Liver (tissue), 9 donors: ENCODE results near the gene ZMYND10. TPM values are rescaled to one million over a fixed set of nuclear protein-coding genes. Genes with fewer than 3 reads are reported as not detected.

Experiments
- DNase-seq: peaks from one replicate; pipeline ENCODE4 v3.0.0-alpha.2; 2017; ENCODE audit warnings: low spot score
- H3K27ac ChIP-seq, 2 donors: one replicate each; pipeline ENCODE4 v1.7.0; 2013; ENCODE audit warnings: inconsistent platforms in 2 of 2, low read length in 2 of 2, control low read depth in 1 of 2, low read depth in 1 of 2, mild to moderate bottlenecking in 1 of 2
- H3K27me3 ChIP-seq, 4 donors: one replicate each; pipeline versions ENCODE4 v1.6.1 to v1.7.0; 2013; ENCODE audit warnings: low read length in 3 of 4, inconsistent platforms in 1 of 4, mild to moderate bottlenecking in 1 of 4, moderate library complexity in 1 of 4; ENCODE audit not compliant: control insufficient read depth in 4 of 4, insufficient read depth in 4 of 4
- H3K36me3 ChIP-seq, 4 donors: one replicate each; pipeline versions ENCODE4 v1.6.1 to v1.7.0; 2013; ENCODE audit warnings: low read length in 3 of 4, mild to moderate bottlenecking in 3 of 4, low read depth in 1 of 4, moderate library complexity in 1 of 4; ENCODE audit not compliant: control insufficient read depth in 4 of 4, insufficient read depth in 3 of 4
- H3K4me1 ChIP-seq, 4 donors: one replicate each; pipeline versions ENCODE4 v1.6.1 to v1.7.0; 2013; ENCODE audit warnings: low read length in 3 of 4, mild to moderate bottlenecking in 3 of 4, moderate library complexity in 1 of 4; ENCODE audit not compliant: control insufficient read depth in 4 of 4, insufficient read depth in 4 of 4
- H3K4me3 ChIP-seq, 3 donors: one replicate each; pipeline versions ENCODE4 v1.6.1 to v1.7.0; 2013; ENCODE audit warnings: low read length in 3 of 3, control low read depth in 1 of 3, low read depth in 1 of 3, mild to moderate bottlenecking in 1 of 3
- H3K9ac ChIP-seq, 2 donors: one replicate each; pipeline ENCODE4 v1.7.0; 2013; ENCODE audit warnings: low read length in 2 of 2, mild to moderate bottlenecking in 2 of 2, moderate library complexity in 2 of 2, control low read depth in 1 of 2, low read depth in 1 of 2
- H3K9me3 ChIP-seq, 4 donors: one replicate each; pipeline versions ENCODE4 v1.6.1 to v1.7.0; 2013; ENCODE audit warnings: low read length in 3 of 4; ENCODE audit not compliant: control insufficient read depth in 4 of 4
- ATF3 ChIP-seq: IDR thresholded peaks from 2 replicates; pipeline ENCODE4 v1.6.1; 2016; ENCODE audit warnings: antibody characterized with exemption
- CTCF ChIP-seq: fragments of 150-350 bp; IDR thresholded peaks from 2 replicates; pipeline ENCODE4 v1.5.1; 2017; ENCODE audit warnings: improper control_type of control experiment, low read depth, low read length; ENCODE audit not compliant: missing input control
- EGR1 ChIP-seq, 2 donors: IDR thresholded peaks; 2 replicates each; pipeline ENCODE4 v1.6.1; 2016 to 2018; ENCODE audit warnings: antibody characterized with exemption in 2 of 2, low read depth in 2 of 2
- FOXA1 ChIP-seq: IDR thresholded peaks from 2 replicates; pipeline ENCODE4 v1.6.1; 2016; ENCODE audit warnings: antibody characterized with exemption
- FOXA2 ChIP-seq: IDR thresholded peaks from 2 replicates; pipeline ENCODE4 v1.6.1; 2016; ENCODE audit warnings: antibody characterized with exemption
- GABPA ChIP-seq, 2 donors: IDR thresholded peaks in 1 of 2; conservative IDR thresholded peaks in 1 of 2; 2 replicates each; pipeline ENCODE4 v1.6.1; 2016; ENCODE audit warnings: antibody characterized with exemption in 2 of 2, mild to moderate bottlenecking in 1 of 2, moderate library complexity in 1 of 2
- HNF4A ChIP-seq, 2 donors: conservative IDR thresholded peaks; 2 replicates each; pipeline ENCODE4 v1.6.1; 2016; ENCODE audit warnings: antibody characterized with exemption in 2 of 2, mild to moderate bottlenecking in 2 of 2
- HNF4G ChIP-seq: IDR thresholded peaks from 2 replicates; pipeline ENCODE4 v1.6.1; 2016; ENCODE audit warnings: antibody characterized with exemption
- JUND ChIP-seq, 2 donors: IDR thresholded peaks; 2 replicates each; pipeline ENCODE4 v1.6.1; 2016; ENCODE audit warnings: antibody characterized with exemption in 2 of 2
- MAX ChIP-seq: IDR thresholded peaks from 2 replicates; pipeline ENCODE4 v1.6.1; 2016; ENCODE audit warnings: antibody characterized with exemption
- NR2F2 ChIP-seq: IDR thresholded peaks from 2 replicates; pipeline ENCODE4 v1.6.1; 2016; ENCODE audit warnings: antibody characterized with exemption
- RAD21 ChIP-seq, 2 donors: IDR thresholded peaks; 2 replicates each; pipeline ENCODE4 v1.6.1; 2016; ENCODE audit warnings: antibody characterized with exemption in 2 of 2, mild to moderate bottlenecking in 2 of 2
- REST ChIP-seq: IDR thresholded peaks from 2 replicates; pipeline ENCODE4 v1.6.1; 2016; ENCODE audit warnings: antibody characterized with exemption, mild to moderate bottlenecking
- RXRA ChIP-seq, 2 donors: IDR thresholded peaks; 2 replicates each; pipeline ENCODE4 v1.6.1; 2017 to 2018; ENCODE audit warnings: antibody characterized with exemption in 2 of 2, mild to moderate bottlenecking in 1 of 2
- SP1 ChIP-seq: IDR thresholded peaks from 2 replicates; pipeline ENCODE4 v1.6.1; 2018; ENCODE audit warnings: antibody characterized with exemption, mild to moderate bottlenecking
- TAF1 ChIP-seq: conservative IDR thresholded peaks from 2 replicates; pipeline ENCODE4 v1.6.1; 2016; ENCODE audit warnings: antibody characterized with exemption, mild to moderate bottlenecking
- YY1 ChIP-seq: IDR thresholded peaks from 2 replicates; pipeline ENCODE4 v1.6.1; 2016; ENCODE audit warnings: antibody characterized with exemption, mild to moderate bottlenecking
- ZBTB33 ChIP-seq: IDR thresholded peaks from 2 replicates; pipeline ENCODE4 v1.6.1; 2016; ENCODE audit warnings: antibody characterized with exemption
- WGBS: extraction: QIAGEN DNeasy Blood & Tissue Kit; methylation state at CpG from one replicate; pipeline ENCODE4 v1.1.7; 2013; 5-methylcytosine and 5-hydroxymethylcytosine counted together
- polyA plus RNA-seq, 2 donors: library from polyadenylated mRNA; stranded (reverse) in 1 of 2; unstranded in 1 of 2; fragments of 200-250 nt in 1 of 2; fragments of >200 nt in 1 of 2; fragmentation: Nextera tagmentation in 1 of 2; extraction: Ambion mirVana in 1 of 2; gene quantifications; one replicate each; pipeline versions ENCODE4 v1.2.1 to v1.2.3, GENCODE V29; 2013 to 2015
- total RNA-seq, 2 donors: library from RNA; depleted of rRNA; stranded (reverse); fragments of >200 nt; gene quantifications; one replicate each; pipeline ENCODE4 v1.2.3, GENCODE V29; 2014
- donor health status: healthy.
- donor health status: healthy.
- donor health status: healthy.
- donor health status: healthy.
- donor health status: healthy.

The ZMYND10 gene
- total and polyA plus RNA-seq, 4 donors: 0.09 to 0.75 (median 0.27) TPM

GRCh38 chr3:50365080-50365841 lies 19.7 kb upstream of the ZMYND10 start:
- peaks cover 0 to 10% (median 6%) of the 10 kb centered on the region in 4 donors for H3K4me1 ChIP-seq
- no peak for TF ChIP-seq MAX
- no peak for TF ChIP-seq SP1
- no peak for TF ChIP-seq RAD21 (IDR thresholded peaks at IDR 0.05)
- TF ChIP-seq JUND (IDR thresholded peaks at IDR 0.05): no peak
- H3K27ac ChIP-seq: no peak overlapping the region
- no peaks in the 10 kb centered on the region for H3K9me3 ChIP-seq
- no peaks in the 10 kb centered on the region for H3K36me3 ChIP-seq
- 9% methylated on average over 53 of the region's 53 CpGs for WGBS
- no peaks in the 10 kb centered on the region for H3K27me3 ChIP-seq
- H3K9ac ChIP-seq: peak overlapping the region in 1 of 2 donors; percentile 14
- peak; percentile 94 for DNase-seq
- peak overlapping the region; percentile 47 to 63 (median 53) for H3K4me3 ChIP-seq

- 28% methylated on average over 48 of the region's 48 CpGs for WGBS
- TF ChIP-seq YY1: no peak
- no peak for TF ChIP-seq GABPA (IDR thresholded peaks at IDR 0.05 in 1 of 2, conservative IDR thresholded peaks at IDR 0.05 in 1 of 2)
- no peak for TF ChIP-seq CTCF
- TF ChIP-seq EGR1 (IDR thresholded peaks at IDR 0.05; ENCODE audit: low read depth in 2 of 2): no peak
- no peak for TF ChIP-seq SP1
- TF ChIP-seq HNF4G: no peak
- TF ChIP-seq TAF1: no peak
- no peak for TF ChIP-seq HNF4A (conservative IDR thresholded peaks at IDR 0.05)
- TF ChIP-seq ZBTB33: no peak
- no peak for TF ChIP-seq ATF3
- no peak for TF ChIP-seq NR2F2
- no peak for TF ChIP-seq FOXA1
- TF ChIP-seq REST: no peak
- TF ChIP-seq FOXA2: no peak
- no peak for TF ChIP-seq RXRA (IDR thresholded peaks at IDR 0.05)
- no peak for TF ChIP-seq MAX
- DNase-seq: no peak
- Histone ChIP-seq H3K9me3 (no peaks in the 10 kb centered on the region), H3K27ac (no peak overlapping the region), H3K27me3 (no peaks in the 10 kb centered on the region), H3K4me3 (peak overlapping the region in 2 of 3 donors; percentile 41 to 47), H3K9ac (no peak overlapping the region), H3K4me1 (peaks cover 0 to 14% (median 8%) of the 10 kb centered on the region in 4 donors), H3K36me3 (no peaks in the 10 kb centered on the region)
Observed at GRCh38 chr3:50364573-50365079, 19.1 kb upstream of the ZMYND10 start.
